HG02870 (cell line): ENCODE measurements around the gene PELO.
"Not testable (repeated sequence)": the region's sequence is repeated elsewhere in the genome, so short reads cannot be mapped to it uniquely, and the experiment has no call there.

Experiments used
- ATAC-seq: cut with Tn5 transposase; IDR thresholded peaks from one replicate; pipeline ENCODE4 v1.9.1; 2021; ENCODE audit warnings: mild to moderate bottlenecking, moderate library complexity; ENCODE audit not compliant: unreplicated experiment

PELO gene

DNA sequence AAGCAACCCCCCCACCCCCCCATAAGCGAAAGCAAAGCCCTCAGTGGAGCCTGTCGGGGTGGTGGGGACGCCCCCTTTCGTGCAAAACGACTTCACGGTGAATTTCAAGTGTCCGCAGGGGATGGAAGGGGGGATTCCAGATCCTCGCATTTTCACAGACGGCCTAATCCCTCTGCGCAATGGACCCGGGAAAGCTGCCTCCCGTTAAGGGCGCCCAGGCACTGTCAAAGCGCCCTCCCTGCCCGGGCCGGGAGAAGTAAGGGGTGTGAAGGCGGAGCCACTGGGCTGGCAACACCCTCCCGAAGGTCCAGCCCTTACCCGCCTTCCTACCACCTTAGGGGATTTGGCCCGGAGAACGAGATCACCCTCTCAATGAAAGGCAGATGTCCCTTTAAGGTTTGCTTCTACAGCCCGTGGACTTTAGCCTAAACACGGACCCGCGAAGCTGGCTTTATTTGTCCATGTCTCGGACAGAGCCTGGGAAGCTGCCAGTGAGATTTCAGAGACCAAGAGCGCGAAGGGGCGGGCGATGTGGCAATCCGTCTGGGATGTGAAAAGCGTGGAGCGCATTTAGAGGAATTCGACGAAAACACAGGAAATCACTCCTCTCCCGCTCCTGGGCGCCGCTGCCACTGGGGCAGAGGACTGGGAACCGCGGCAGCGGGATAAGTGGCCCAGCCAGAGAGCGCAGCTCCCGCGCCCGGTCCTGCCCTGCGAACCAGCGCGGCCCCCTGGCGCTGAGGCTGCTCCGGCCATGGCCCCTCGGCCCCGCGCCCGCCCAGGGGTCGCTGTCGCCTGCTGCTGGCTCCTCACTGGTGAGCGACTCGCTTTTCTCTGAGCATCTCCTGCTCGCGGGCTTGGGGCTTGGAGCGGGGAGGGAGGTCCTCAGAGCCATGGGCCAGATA is at the start of gene PELO, which contains the start of gene ITGA1:
Gene PELO, plus strand, starts transcription at position 317 of the 905 bp plus-strand sequence. CDS start 12,479 bp downstream, outside the sequence.
Gene ITGA1, plus strand, starts transcription at position 317 of the 905 bp plus-strand sequence. Its CDS starts 438 bp downstream, at position 755.
- ATAC-seq, result peak; percentile 62

DNA sequence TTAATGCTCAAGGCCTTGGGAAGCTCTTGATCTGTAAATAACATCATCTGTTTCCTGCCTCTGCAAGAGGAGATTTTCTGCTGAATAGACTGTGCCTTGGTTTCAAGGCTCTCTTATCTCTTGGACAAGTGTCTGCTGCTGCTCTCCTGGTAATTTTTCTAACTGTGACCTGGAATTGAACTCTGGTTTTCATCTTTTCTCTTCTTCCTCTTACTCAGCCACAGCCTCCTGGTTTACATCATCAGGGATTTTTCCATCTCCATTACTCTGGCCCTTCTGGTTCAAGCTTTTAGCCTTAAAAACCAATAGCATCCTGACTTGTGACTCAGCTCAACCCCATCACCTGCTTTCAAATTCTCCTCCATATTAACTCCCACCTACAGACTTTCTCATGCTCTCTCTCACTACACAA is 49.6 kb upstream of the PELO start:
- peak; percentile 81 for ATAC-seq

GRCh38 chr5:52740007-52740406 is 47.7 kb upstream of the PELO start:
- no peak for ATAC-seq

- no peak for ATAC-seq
These were observed 44.7 kb upstream of the PELO start for GRCh38 chr5:52743012-52743411.

DNA sequence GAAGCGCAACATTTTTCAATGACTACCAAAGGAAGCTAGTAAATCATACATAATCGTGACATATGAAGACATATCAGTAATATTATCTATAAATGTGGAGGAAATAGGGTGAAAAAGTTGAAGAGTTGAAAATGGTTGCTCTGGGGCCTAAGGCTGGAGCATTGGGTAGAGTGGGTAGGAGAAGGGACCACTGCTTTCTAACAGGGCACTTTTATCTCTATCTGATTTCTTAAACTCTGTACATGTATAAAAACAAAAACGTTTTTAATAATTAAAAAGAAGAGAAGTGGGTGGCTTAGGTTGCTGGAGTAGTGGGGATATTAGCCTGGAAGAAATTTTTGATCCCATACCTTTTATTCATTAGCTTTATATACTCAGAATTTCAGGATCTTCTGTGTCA is 44.2 kb upstream of the PELO start:
- ATAC-seq, result no peak

- peak; percentile 95 for ATAC-seq
These were observed 43.7 kb upstream of the PELO start for GRCh38 chr5:52743970-52744369.

GRCh38 chr5:52744867-52745458 is 42.8 kb upstream of the PELO start:
- ATAC-seq, result not testable (repeated sequence)

- no peak for ATAC-seq
These were observed 41.2 kb upstream of the PELO start for GRCh38 chr5:52746539-52746938.

- ATAC-seq, result peak; percentile 42
These were observed 39.1 kb upstream of the PELO start for GRCh38 chr5:52748590-52748989.

DNA sequence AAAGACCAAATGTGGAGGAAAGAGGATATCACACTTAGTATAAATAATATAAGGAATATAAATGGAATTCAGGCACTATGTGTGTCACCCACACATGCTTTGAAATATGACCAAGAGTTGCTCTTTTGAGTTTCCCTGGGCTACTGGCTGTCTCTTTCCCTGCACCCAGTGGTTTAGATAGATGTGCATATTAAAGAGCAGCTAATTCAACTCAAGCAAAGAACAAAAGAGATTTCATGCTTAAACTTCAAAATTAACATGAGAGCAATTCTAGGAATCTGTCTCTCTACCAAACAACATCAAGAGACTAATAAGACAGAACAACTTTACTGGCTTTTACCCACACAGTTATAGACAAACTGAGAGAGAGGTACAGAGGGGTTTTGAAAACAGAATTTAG is 38.0 kb upstream of the PELO start:
- no peak for ATAC-seq

DNA sequence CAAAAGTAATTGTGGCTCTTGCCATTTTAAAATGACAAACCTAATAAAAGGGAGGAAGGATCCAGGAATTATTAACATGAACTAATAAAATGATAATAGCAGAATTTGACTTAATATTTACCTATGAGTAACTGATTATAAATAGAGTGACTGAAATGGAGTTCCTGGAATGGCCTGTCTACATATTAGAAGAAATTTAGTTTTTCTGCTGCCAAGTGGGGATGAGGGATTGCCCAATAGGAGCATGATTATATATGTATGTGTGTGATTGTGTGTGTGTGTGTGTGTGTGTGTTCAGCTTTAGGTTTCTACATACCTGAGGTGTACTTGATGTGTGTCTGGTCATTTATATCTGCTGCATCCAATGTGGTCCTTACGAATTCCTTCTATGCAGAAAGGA is 36.6 kb upstream of the PELO start:
- ATAC-seq, result no peak

DNA sequence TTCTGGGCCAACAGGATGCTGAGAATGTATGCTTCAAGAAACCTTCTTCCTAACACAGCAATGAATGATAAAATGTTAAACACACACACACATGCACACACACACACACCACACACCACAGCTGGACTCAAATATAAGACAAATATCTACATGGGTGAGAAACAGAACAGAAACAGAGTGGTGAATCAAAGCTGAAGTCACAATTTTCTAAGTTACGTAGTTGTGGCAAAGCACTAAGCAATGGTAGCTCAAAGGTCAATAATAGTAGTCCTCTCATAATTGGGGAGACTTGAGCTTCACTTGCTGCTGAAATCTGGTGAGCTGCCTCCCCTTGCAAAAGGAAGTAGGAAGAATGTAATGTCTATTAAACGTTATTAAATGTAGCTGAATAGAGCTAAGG is 33.7 kb upstream of the PELO start:
- peak; percentile 80 for ATAC-seq

GRCh38 chr5:52757527-52757926 is 30.2 kb upstream of the PELO start:
- no peak for ATAC-seq

DNA sequence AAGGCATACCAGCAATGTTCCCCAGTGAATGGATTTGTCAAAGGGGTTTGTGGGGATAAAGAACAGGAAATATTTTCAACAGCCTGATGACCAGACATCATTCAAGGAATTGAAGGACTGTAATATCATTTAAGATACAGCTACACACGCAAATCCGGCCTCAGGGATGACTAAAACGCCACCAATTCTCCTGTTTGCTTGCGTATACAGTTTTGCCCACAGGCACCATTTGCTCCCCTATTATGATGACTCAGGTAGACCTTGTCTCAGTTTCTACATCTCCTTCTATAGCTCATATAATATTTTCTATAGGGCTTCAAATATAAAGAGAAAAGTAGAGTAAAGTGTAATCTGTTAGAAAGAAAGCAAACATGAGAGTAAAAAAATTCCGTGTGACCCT is 29.7 kb upstream of the PELO start:
- no peak for ATAC-seq

DNA sequence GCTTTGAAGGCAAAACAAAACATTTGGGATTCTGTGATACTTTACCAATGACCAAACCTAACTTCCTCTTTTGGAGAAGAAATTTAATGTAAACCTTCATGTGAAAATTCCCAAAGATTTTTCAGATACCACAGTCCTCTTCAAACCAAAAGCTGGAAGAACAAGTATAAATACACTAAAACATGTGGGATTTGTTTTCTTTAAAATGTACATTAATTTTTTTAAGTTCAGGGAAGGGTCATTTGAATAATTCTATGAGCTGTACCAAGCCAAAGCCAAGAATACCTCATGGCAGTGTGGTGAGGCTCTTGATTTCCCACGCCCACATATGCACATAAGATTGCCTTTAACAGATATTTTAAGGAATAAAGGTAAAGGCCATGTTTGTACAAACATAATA is 28.4 kb upstream of the PELO start:
- ATAC-seq, result no peak

- ATAC-seq, result peak; percentile 78
These were observed 26.9 kb upstream of the PELO start for GRCh38 chr5:52760695-52761366.

DNA sequence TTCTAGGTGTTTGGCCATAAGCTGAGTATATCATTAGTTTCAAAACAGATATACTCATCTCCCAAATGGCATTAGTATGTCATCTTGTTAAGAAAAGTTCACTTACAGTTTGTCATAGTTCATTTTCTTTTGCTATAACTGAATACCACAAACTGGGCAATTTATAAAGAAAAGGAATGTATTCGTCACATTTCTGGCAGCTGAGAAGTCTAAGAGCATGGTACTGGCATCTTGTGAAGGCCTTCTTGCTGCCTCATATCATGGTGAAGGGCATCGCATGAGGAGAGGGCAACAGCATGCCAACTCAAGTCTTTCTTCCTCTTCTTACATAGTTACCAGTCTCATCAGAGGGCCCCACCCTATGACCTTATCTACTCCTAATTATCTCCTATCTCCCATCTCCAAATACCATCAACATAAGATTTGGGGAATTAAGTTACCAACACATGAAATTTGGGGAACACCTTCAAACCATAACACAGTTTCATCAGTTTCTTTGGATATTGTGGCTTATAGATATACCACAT is 20.4 kb upstream of the PELO start:
- ATAC-seq, result no peak

- peak; percentile 68 for ATAC-seq
These were observed 19.8 kb upstream of the PELO start for GRCh38 chr5:52767766-52768480.

- no peak for ATAC-seq
These were observed 18.7 kb upstream of the PELO start for GRCh38 chr5:52769061-52769460.

DNA sequence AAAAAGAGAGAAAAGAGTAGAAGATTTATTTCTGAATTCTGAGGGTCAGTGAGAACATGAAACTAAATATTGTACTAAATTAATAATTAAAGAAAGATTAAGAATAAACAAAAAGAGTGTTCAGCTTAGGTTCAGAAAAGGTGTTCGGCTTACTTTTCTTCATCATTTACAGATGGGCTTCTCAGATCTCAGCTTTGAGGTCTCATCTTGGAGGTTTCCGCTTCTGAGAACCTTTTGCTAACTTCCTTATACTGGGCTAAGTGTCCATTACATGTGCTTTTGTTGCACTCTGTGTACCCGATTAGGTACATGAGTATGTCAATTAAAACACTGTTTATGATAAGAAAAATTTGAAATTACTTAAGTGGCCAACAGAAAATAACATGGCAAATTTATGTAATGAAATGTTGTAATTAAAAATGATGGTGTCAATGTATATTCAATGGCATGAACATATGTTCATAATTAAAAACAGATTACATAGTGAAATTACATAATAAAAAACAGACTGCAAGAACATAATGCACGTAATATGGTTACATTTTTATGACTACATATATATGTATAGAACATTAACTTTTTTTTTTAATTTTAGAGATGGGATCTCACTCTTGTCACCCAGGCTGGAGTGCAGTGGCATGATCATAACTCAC is 17.3 kb upstream of the PELO start:
- ATAC-seq, result no peak
